HG02623 (cell line): ENCODE results near the gene IL31.
"Not testable (repeated sequence)": the region's sequence is repeated elsewhere in the genome, so short reads cannot be mapped to it uniquely, and the experiment has no call there.

ENCODE experiments used
- ATAC-seq: cut with Tn5 transposase; IDR thresholded peaks from one replicate; pipeline ENCODE4 v1.9.1; 2021; ENCODE audit warnings: moderate library complexity; ENCODE audit not compliant: unreplicated experiment

Gene IL31

DNA sequence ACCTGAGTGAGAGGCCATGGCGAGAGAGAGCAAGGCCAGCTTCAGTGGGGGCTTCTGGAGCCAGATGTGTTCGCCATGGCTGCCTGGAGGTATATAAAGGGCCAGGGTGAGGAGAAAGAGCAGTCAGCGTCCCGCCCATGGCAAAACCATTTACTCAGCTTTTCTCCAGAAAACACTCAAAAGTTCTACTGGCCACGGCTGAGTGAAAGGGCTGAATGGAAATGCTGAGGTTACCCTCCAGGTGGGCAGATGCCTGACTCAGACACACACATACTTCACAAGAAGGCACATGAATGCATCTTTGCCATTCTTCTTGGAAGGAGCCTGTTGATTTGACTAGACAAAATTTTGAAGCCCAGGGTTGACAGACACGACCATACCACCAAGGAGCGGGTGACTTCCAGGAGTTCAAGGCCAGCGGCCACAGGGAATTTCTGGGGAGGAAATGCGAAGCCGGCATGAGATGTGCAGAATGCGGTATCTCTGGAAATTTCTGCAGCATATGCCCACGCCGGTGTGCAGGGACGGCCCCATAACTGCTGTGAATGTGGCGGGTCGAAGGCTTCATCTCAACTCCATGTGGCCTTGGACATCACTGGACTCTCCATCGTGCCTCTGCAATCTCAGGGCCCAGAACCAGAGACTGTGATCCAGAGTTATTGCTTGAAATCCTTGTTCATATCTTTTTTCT lies at the start of gene IL31:
TSS of gene IL31 (minus strand) at position 67 of the 691 bp plus-strand sequence. CDS start at position 18, 49 bp downstream.
- ATAC-seq = no peak

DNA sequence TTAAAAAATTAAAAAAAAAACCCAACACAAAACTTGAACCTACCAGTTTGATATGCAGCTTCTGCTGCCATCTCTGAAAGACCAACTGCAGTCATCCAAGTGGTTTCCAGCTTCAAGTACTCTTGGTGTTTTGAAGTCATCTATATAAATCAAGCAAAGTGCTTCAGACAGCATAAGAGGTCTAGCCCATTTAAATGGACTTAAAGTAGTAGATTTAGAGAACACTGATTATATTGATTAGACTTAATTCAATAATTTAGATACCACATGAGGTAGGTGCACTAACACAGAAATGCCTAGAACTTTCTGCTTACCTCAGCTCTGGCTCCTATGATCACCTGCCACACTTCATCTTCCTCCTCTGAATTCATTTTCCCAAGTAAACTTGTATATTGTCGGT lies 42.4 kb upstream of the IL31 start:
- no peak for ATAC-seq

DNA sequence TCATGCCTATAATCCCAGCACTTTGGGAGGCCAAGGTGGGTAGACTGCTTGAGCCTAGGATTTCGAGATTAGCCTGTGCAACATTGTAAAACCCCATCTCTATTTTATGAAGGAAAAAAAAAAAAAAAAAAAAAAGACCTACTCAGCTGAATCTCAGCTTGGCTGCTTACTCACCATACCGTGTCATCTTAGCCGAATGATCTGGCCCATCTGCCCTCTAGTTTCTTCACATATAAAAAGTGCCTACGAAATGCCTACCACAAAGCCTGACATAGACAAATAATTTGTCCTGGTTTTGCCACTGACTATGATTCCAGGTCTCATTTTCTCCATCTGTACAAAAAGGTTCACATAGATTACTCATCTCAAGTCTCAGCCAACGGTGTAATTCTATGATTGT lies 41.8 kb upstream of the IL31 start:
- no peak for ATAC-seq

DNA sequence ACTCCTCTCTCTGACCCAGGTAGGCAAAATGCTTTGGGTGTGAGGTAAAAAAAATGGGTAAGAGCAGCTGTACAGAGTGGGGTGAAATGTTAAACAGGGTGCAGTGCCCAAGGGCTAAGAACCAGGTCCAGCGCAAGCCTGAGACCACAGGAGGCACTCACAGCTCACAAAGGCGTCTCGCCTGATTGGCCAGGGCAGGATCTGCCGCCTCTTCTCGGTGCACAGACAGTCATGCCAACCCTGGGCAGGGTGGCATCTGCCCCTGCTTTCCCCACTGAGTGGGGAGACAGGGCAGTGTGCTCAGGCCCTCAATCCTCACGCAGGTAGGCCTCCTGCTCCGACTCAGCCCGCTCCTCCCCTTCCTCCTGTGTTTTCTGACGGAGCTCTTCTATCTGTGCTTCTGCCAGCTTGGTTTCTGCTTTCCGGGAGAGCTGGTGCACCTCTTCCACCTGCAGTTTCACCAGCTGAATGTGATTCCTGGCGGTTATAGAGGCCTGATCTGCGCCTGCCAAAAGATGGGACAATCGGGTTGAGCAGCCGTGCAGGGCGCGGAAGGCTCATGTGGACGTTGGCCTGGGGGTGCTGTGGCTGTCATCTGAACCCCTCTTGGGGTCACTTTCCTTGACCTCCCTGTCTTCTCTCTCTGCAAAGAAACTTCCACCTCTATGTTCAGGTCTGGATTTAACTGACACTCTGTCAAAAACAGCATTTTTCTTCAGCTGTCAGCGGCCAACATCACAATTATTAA lies 34.2 kb upstream of the IL31 start:
- ATAC-seq = no peak

DNA sequence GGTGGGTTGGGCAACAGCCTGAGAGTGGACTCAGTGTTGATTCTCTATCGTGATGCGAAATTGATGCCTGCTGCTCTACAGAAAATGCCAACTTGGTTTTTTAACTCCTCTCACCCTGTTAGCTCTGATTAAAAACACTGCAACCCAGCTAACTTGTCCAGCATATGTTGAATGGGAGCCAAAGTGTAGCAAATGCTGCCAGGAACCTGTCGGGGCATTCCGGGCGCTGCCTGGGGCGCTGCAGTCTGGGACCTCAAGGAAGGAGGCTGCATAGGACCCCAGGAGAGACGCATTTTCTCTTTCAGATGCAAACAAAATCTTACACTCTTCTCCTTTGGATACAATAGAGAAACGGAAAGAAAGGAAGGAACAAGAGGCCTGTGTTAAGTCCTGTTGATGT lies 33.4 kb upstream of the IL31 start:
- no peak for ATAC-seq

DNA sequence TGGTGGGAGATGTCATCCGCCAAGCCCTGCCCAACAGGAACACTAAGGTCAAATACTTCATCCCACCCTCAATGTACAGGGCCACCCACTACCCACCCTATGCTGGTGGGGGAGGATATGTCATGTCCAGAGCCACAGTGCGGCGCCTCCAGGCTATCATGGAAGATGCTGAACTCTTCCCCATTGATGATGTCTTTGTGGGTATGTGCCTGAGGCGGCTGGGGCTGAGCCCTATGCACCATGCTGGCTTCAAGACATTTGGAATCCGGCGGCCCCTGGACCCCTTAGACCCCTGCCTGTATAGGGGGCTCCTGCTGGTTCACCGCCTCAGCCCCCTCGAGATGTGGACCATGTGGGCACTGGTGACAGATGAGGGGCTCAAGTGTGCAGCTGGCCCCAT lies 33.0 kb upstream of the IL31 start:
- no peak for ATAC-seq

DNA sequence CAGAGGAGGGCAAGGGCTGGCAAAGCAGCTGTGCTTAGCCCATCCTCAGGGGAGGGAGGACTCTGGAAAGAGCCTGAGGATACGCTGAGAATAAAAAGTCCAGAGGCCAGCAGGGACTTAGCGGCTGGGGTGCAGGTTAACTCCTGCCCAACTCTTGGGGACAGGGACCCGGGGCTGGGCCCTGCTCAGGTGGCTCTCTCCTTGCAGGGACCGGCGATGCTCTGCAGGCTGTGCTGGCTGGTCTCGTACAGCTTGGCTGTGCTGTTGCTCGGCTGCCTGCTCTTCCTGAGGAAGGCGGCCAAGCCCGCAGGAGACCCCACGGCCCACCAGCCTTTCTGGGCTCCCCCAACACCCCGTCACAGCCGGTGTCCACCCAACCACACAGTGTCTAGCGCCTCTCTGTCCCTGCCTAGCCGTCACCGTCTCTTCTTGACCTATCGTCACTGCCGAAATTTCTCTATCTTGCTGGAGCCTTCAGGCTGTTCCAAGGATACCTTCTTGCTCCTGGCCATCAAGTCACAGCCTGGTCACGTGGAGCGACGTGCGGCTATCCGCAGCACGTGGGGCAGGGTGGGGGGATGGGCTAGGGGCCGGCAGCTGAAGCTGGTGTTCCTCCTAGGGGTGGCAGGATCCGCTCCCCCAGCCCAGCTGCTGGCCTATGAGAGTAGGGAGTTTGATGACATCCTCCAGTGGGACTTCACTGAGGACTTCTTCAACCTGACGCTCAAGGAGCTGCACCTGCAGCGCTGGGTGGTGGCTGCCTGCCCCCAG lies 32.3 kb upstream of the IL31 start:
- ATAC-seq = no peak

DNA sequence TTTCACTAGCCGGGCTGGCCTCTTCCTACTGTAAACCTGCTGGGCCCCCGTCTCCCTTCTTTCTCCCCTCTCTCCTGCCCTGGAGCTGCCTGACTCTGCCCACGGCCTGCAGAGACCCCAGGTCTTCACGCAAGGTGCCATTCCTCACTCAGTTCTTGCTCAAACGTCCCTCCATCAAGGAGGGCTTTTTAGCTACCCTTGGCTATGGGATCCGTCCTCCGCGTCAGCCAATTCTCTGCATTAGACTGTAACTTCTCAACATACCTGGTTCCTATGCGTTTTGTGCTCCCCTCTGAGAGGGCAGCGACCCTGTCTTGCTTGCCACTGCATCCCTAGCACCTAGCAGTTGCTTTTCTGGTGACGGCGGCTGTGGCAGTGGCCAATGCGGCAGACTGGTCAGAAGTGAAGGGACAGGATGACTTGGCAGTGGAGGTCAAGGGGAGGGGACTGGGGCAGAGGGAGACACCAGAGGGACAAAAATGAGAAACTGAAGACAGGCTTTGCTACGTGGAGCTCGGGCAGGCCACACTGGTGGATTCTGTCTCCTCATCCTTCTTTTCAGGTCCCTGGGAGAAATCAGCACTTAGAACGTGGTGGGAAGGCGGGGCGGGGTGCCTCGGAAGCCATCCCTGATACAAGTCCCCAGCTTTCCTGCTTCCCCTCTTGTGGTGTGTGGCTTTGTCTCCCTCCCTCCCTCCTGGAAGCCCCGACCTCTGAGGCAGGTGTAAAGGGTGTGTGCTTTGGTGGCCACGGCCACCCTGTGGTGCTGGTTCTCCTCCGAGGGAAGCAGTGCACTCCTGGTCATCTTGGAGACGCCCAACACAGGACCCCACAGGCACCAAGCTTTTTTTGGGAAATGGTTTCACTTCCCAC lies 31.3 kb upstream of the IL31 start:
- no peak for ATAC-seq

DNA sequence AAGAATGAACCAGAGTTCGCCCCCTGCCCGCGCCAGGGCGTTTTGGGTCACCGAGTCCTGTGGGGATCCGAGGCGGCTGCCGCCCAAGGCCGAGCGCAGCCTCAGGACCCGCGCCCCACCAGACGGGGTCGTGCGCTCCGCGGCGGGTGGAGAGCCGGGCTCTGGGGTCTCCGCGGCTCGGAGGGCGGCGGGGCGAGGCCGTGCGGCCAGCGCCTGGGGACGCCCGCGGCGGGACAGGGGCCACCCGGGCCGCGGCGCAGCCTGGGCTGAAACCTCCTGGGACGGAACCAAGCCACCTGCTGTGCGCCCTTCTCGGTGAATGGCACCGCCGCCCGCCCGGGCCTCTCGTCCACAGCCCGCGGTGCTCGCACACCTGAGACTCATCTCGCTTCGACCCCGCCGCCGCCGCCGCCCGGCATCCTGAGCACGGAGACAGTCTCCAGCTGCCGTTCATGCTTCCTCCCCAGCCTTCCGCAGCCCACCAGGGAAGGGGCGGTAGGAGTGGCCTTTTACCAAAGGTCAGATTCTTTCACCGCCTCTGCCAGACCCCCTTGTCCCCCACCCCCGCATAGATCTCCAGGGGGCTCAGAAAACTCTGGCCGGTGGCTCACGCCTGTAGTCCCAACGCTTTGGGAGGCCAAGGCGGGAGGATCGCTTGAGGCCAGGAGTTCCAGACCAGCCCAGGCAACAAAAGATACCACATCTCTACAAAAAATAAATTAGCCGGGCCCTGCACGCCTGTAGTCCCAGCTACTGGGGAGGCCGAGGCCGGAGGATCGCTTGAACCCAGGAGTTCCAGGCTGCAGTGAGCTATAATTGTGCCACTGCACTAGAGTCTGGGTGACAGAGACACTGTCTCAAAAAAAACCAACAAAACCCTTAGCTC lies 30.4 kb upstream of the IL31 start:
- no peak for ATAC-seq

DNA sequence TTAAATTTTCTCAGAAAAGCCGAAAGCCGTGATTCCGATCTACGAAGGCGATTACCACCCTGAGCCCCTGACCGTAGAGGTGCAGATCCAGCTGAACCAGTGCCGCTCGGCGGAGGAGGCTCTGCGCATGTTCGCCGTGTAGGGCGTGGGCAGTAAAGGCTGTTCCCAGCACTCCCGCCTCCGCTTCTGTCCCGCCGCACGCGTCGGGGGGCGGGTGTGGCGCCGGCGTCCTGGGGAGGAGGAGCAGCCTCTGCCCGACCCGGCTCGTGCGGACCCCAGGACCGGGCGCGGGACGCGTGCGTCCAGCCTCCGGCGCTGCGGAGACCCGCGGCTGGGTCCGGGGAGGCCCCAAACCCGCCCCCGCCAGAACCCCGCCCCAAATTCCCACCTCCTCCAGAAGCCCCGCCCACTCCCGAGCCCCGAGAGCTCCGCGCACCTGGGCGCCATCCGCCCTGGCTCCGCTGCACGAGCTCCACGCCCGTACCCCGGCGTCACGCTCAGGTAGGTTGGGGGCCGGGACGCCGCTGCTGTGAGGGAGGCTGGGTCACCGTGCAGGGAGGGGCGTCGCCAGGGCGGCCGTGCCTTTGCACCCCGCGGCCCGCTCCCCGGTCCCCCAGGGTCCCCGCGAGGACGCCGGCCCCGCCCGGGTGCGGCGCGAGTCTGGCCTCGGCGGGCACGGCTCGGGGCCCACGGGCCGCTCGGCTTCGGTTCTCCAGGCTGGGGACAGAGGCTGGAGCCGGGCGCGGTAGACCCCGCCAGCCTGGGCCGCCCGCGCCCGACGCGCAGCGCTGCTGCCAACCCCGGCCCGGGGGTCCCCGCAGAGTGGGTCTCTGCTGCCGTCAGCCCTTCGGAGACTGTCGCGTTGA lies 29.5 kb upstream of the IL31 start, which contains the start of gene B3GNT4:
TSS of gene B3GNT4 (plus strand) at position 409 of the 866 bp plus-strand sequence. CDS start 910 bp downstream, outside the sequence.
- peak; percentile 39 for ATAC-seq

DNA sequence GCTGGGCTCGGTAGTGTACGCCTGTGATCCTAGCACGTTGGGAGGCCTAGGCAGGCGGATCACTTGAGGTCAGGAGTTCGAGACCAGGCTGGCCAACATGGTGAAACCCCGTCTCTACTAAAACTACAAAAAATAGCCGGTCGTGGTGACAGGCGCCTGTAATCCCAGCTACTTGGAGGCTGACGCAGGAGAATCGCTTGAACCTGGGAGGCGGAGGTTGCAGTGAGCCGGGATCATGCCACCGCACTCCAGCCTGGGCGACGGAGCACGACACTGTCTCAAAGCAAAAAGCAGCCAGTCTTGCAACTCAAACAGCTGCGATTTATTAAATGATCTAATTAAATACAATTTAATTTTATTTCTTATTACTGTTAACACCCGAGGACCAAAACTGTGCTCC lies 28.8 kb upstream of the IL31 start:
- not testable (repeated sequence) for ATAC-seq

DNA sequence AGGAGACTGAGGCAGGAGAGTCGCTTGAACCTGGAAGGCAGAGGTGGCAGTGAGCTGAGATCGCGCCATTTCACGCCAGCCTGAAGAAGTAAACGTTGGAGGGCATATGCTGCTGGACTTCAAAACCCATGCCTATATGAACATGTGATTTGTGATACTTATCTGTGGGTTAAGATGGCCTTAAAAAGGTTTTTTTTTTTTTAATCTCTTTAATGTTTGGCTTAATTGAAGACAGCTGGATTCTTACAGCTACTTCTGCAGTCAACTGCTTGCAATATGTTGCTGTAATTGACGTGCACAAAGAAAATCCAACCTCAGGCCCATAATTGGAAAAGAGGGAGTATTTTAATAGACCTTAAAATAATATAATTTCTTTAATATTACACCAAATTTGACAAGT lies 28.0 kb upstream of the IL31 start:
- ATAC-seq = no peak

DNA sequence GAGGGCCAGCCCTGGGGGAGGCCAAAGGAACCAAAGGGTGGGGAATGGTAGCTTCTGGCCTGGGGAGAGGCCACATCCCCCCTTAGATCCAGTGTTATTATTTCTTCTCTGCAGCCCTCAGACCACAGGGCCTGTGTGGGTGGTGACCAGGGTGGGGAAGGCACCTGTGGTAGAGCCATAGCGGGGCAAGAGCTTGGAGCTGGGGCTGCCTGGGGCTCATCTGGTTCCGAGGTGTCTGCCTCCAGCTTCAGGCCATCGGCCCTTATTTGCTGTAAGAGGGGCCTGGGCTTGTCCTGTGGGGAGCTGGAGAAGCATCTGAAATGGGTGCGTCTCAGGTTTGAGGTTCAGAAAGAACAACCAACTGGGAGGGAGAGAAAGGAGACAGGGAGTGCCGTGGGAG lies 27.4 kb upstream of the IL31 start:
- no peak for ATAC-seq

DNA sequence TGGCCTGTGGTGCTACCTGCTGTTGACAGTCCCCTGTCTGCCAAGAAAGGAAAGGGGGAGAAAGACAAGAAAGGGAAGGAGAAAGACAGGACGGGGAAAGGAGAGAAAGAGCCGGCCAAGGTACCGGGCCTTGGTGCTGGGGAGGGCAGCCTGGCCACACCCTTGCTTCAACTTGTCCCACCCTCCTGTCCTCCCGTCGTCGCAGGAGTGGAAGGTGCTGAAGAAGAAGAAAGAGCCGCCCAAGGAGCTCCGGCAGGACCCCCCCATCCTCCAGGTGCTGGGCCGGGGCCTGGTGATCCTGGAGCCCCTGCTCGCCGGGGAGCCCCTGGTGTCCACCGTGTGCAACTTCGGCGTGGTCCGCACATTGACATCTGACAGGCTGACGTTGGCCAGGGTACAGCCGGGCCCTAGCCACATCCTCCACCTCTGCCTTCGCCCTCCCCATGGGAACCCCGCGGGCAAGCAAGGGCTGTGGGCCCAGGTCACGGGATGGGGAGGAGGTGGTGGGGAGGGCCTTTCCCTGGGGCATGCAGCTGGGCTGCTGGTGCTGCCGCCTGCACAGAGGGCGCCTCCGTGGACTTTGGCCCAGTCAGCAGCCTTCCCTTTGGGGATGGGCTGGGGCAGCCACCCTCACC lies 26.6 kb upstream of the IL31 start:
- no peak for ATAC-seq

DNA sequence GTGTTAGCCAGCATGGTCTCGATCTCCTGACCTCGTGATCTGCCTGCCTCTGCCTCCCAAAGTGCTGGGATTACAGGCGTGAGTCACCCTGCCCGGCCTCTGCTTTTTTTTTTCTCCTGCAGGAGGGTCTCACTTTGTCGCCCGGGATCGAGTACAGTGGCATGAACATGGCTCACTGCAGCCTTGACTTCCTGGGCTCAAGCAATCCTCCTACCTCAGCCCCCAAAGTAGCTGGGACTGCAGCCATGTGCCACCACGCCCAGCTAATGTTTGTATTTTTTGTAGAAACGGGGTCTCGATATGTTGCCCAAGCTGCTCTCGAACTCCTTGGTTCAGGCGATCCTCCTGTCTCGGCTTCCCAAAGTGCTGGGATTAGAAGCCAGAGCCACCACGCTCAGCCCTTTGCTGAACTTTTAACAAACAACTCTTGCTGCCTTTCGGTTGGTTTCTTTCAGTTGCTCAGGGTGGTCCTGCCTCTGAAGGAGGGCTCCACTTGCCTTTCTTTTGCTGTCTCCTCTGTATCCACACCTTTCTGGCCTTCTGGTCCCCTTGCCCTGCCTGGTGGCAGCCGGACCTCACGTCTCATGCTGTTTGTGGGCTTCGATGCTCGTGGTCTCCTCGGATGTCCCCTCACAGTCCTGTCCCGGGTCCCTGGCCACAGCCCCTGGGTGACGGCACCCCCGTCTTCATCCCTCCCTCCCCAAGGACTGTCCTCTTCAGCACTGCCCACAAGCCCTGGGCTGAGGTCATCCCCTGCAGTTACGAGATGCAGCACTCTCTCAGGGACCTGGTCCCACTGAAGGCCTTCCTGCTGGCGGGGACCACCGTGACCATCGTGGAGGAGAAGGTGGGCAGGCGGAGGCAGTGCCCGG lies 25.7 kb upstream of the IL31 start:
- ATAC-seq = no peak

DNA sequence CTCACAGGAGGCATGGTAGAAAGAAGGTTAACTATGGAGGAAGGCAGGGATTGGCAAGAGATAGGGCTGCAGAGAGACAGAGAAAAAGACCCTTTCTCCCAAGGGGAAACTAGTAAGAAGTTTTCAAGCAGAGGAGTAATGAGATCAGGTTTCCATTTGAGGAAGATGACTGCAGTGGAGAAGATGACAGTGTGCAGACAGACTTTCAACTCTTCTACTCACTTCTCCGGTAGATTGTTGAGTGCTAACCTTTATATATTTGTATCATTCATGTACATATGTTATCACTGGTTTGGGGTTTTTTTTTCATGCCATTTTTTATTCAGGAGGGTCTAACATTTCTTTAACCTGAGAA lies 23.6 kb upstream of the IL31 start:
- no peak for ATAC-seq

DNA sequence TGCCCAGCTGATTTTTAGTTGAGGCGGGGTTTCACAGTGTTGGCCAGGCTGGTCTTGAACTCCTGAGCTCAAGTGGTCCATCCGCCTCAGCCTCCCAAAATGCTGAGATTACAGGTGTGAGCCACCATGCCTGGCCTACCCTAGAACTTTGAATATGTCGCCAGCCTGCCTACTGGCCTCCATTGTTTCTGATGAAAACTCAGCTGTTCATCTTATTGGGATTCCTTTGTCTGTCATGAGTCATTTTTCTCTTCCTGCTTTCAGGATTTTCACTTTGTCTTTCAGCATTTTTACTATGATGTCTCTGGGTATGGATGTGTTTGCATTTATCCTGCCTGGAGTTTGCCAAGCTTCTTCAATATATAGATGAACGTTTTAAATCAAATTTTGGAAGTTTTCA lies 21.4 kb upstream of the IL31 start:
- no peak for ATAC-seq

DNA sequence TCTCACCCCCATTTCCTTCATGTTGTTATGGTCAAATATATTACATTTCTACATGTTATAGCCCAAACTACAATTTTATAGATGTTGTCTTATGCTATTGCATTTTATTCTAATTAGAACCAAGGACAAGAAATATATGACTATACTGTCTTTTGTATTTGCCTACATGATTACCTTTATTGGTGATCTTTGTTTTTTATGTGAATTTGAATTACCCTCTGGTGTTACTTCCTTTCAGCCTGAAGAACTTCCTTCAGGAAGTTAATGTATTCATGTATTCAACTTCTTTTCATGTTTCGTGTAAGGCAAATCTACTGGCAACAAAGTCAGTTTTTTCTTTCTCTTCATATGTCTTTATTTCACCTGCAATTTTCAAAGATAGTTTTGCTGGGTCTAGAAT lies 20.8 kb upstream of the IL31 start:
- ATAC-seq = no peak
